ENCODE results near the gene INHBB. TPM values are rescaled to one million over a fixed set of nuclear protein-coding genes. Genes with fewer than 3 reads are reported as not detected.

Gene INHBB
- total and polyA plus RNA-seq, 12 donors = 0.89 to 9.2 (median 3.5) TPM

DNA sequence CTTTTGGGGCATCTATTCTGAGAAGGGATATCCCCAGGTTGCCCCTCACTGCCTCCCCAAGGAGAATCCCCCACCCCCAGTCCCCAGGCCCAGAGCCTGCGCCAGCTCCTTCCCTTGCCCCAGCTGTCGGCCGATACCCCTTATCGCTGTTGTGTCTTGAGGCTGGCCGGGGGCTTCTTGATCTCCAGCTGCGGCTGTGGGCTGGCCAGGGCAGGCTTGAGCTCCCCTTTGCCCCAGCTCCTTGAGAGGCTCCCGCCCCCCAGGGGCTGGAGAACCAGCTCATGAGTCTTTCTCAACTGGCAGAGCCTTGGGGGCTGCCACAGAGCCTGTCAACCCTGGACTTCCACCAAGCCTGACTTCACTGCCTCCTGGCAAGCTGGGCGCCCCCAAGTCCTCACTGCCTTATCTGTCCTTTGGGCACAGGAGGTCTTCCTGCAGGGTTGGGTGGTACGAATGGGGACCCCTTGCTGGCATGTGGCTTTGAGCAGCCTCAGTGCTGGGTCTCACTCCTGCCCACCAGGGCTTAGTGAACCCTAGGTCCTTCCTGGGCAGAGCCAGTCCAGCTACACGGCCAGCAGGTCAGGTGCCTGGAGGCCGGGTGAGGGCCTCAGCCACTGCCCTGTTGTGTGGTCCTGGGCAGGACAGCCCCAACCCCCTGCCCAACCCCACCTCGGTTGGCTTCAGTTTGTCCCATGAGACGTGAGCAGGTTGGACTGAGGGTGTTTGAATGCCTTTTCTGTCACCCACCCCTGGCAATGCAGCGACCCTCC lies 29.5 kb downstream of the INHBB start:
- ATAC-seq (no peak), DNase-seq (no peak)
- Histone ChIP-seq H3K27me3 (peaks cover 0 to 57% (median 37%) of the 10 kb centered on the region in 7 donors), H3K27ac (no peak overlapping the region), H3K36me3 (no peaks in the 10 kb centered on the region), H3K4me1 (no peaks in the 10 kb centered on the region), H3K9me3 (no peaks in the 10 kb centered on the region), H3K4me3 (no peak overlapping the region)
- intact Hi-C loops (cut with DNase I) = no loop called here
- 85 to 87% methylated on average over 14 of the region's 14 CpGs for WGBS, 2 donors
- TF ChIP-seq CTCF (IDR thresholded peaks at IDR 0.05) = no peak

DNA sequence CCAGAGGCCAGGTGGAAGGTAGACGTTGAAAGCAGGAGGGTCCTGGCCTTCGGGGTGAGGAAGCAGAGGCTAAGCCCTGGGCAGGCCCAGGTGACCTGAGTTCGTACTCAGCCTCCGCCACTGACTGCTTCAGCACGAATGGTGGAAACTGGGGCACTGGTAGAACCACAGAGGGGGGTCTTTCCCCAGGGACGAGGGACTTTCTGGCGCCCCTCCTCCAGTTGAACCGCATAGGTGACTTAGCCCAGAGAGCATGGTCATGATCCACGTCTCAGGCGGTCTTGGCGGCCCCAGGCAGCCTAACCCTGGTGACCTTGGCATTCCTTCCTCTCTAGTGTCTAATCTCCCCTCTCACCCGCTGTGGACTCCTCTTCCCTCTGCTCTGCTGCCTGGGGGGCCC lies 30.2 kb downstream of the INHBB start:
- Histone ChIP-seq H3K27ac (no peak overlapping the region), H3K27me3 (peaks cover 0 to 60% (median 38%) of the 10 kb centered on the region in 7 donors), H3K9me3 (no peaks in the 10 kb centered on the region), H3K4me3 (no peak overlapping the region), H3K4me1 (no peaks in the 10 kb centered on the region), H3K36me3 (no peaks in the 10 kb centered on the region)
- ATAC-seq (no peak), DNase-seq (no peak)
- no peak for TF ChIP-seq CTCF (IDR thresholded peaks at IDR 0.05)
- intact Hi-C loops (cut with DNase I) = no loop called here
- 66 to 74% methylated on average over 12 of the region's 12 CpGs for WGBS, 2 donors

DNA sequence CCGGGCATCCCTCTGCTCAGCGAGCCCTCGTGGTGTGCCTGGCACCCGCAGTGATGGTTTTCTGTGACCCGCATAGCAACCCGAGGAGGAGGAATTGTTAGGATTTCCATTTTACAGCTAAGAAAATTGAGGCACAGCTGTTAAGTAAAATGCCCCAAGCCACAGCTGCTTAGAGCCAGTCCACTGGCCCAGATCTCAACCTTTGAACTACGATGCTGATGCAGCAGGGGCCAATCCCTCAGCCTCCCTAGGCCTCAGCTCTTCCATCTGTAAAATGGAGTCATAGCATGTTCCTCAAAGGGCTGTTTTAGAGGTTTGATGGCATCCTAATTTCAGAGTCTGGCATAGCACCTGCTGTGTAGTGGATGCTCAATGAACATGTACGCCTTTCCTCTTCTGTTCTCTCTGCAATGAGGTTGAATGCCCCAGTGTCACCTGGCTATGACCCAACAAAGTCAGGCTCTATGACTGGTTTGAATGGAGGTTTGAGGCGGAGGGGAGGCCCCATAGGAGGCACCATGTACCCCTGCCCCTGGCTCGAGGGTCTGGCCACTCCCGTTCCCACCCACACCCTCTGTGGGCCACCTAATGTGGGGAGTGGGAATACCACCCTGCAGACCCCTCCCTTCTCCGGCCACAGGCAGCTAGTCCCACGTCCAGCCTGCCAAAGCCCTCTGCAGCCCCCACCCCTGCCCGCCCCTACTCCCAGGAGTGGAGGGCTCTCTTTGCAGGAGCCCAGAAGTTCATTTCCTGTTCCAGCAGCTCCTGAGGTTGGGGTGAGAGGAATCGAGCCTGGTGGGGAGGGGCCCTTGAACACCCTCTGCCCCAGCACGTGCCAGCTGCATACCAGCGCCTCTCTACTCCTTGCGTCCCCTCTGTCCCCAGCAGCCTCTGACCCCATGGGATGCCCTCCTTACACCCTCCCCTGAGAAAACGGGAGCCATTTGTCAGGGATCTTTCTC lies 31.0 kb downstream of the INHBB start:
- intact Hi-C loops (cut with DNase I) = no loop called here
- H3K9me3 ChIP-seq = no peaks in the 10 kb centered on the region
- ATAC-seq (no peak), DNase-seq (no peak)
- 71 to 80% methylated on average over 19 of the region's 19 CpGs for WGBS, 2 donors
- TF ChIP-seq CTCF (IDR thresholded peaks at IDR 0.05) = no peak
- no peak overlapping the region for H3K27ac ChIP-seq
- peaks cover 0 to 59% (median 40%) of the 10 kb centered on the region in 7 donors for H3K27me3 ChIP-seq
- H3K4me1 ChIP-seq = no peaks in the 10 kb centered on the region
- H3K4me3 ChIP-seq = no peak overlapping the region
- H3K36me3 ChIP-seq = no peaks in the 10 kb centered on the region

DNA sequence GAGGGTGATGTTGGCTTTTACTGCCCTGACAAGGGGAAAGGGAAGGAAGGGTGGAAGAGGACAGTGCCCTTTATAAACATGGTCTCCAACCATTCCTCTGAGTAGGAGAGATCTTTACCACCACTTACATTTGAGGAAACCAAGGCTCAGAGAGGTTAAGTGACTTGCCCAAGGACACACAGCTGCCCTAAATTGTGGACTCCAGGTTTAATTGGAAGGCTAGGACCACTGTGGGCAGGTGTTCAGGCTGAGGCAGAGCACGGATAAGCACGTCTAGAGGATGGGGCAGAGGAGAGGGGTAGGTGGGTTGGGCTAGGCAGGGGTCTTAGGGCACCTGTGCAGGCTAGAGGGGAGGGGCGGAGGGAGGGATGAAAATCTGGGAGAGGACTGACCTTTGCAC lies 32.7 kb downstream of the INHBB start:
- intact Hi-C loops (cut with DNase I) = no loop called here

More for the DNA sequence above, 32.7 kb downstream of the INHBB start:
- no peak for TF ChIP-seq CTCF (IDR thresholded peaks at IDR 0.05)
- 63 to 81% methylated on average over 3 of the region's 3 CpGs for WGBS, 2 donors
- Histone ChIP-seq H3K4me1 (no peaks in the 10 kb centered on the region), H3K27me3 (peaks cover 0 to 56% (median 43%) of the 10 kb centered on the region in 7 donors), H3K4me3 (no peak overlapping the region), H3K27ac (no peak overlapping the region), H3K36me3 (no peaks in the 10 kb centered on the region), H3K9me3 (no peaks in the 10 kb centered on the region)
- no peak for ATAC-seq
- no peak for DNase-seq

Data from heart right ventricle (tissue), 16 donors.